HG03354 (cell line): Measurements from ENCODE around the gene RAP1B.

Experiments
- ATAC-seq: cut with Tn5 transposase; IDR thresholded peaks from one replicate; pipeline ENCODE4 v1.9.1; 2021; ENCODE audit warnings: mild to moderate bottlenecking; ENCODE audit not compliant: unreplicated experiment, poor library complexity, severe bottlenecking

The RAP1B gene

DNA sequence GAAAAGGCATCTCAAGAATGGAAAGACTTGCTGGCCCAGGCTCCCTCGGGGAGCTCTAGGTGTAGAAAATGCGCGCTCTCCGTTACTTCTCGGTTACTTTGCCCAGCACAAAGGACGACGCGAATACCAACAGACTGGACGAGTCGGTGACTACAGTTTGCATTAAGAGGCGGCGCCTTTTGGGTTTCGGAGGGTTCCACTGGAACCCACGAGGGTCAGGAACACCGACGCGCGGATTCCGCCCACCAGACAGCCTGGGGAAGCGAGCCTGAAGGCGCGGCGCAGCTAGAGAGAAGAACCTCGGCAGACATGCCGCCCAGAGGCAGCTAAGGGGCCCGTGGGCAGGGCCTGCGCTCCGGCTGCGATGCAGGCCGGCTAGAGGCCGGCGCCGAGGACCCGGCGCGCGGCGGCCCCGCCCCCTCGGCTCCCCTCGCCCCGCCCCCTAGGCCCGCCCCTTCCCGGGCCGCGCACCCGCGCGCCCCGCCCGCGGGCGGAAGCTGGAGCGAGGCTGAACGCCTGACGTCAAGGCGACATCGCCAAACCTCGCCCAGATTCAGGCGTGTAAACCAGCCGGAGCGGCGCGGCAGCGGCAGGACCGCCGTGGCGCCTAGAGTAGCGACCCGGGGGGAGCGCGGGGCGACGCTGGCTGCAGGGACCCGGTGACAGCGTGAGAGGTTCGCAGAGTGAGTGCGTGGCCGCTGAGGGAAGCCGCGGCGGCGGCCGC lies at the start of gene RAP1B:
Gene RAP1B (plus strand): TSS at position 530 of the 724 bp plus-strand sequence. CDS start 37,826 bp downstream, outside the sequence.
- peak; percentile 85 for ATAC-seq

DNA sequence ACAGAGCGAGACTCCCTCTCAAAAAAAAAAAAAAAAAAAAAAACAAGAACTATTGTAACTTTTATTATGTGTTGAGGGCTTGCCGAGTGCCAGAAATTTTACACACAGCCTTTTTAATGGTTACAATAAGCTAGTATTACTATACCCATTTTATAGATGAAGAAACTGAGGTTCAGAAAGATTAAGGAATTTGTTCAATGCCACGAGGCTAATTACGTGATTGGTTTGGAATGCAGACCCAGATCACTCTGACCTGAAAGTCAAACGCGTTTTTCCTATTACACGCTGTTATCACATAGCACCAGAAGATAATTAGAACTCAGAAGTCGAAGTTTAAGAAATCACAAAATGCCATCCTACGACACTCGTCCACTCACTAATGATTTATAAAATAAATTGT lies 48.9 kb upstream of the RAP1B start:
- no peak for ATAC-seq

DNA sequence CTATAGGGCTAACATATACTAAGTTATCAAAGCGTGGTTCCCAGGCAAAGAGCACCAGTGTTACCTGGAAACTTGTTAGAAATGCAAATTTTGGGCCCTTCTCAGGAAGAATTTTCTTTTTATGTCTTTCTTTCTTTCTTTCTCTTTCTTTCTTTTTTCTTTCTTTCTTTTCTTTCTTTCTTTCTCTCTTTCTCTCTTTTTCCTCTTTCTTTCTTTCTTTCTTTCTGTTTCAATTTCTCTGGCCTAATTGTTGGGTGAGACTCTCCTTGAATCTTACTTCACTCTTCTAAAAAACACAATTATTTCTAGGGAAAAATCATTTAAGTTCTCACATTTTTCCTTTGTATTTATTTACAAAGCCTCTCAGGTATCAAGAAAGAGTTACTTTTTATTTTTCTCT lies 46.5 kb upstream of the RAP1B start:
- no peak for ATAC-seq

DNA sequence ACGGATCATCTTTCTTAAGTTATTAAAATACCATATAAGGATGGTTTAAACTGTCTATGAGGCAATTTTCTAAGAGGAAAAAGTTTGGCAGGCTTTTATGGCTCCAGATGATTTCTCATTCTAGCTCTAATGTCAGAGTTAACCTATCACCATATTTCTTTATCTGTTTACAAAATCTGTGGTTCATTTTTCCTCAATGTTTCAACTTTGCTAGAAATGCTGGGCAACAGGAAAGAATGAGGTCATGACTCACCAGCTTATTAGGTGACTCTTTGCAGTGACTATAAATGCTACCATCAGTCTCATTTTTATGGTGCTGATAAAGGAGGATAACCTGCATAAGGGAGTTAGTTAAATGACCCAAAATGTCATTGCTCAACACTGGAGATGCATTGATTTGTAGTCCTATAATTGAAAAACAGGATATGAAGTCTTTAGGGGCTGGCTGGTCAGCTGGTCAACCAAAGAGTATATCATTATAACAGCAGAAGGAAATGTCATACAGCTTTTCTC lies 45.3 kb upstream of the RAP1B start:
- no peak for ATAC-seq

DNA sequence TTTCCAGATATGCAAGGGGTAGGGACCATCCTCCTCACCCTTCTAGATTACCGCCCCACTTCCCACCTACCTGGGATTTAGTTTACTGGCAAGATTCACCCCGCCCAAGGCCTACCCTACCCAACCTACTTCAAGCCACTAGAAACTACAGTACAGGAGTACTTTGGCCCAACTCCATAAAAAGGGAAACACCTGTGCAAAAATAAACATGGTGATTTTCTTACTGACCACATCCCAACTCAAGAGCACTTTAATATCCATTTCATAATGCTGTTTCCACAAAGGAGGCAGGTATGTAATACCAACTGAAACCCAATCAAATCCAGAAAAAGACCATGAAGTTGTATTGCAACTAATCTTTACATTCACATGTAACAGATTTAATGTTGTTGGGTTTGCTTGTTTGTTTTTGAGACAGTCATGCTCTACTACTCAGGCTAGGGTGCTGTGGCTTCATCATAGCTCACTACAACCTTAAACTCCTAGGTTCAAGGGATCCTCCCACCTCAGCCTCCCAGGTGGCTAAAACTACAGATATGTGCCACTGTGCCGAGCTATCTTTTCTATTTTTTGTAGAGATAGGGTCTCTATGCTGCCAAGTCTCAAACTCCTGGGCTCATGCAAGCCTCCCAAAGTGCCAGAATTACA lies 41.7 kb upstream of the RAP1B start:
- ATAC-seq, result no peak

DNA sequence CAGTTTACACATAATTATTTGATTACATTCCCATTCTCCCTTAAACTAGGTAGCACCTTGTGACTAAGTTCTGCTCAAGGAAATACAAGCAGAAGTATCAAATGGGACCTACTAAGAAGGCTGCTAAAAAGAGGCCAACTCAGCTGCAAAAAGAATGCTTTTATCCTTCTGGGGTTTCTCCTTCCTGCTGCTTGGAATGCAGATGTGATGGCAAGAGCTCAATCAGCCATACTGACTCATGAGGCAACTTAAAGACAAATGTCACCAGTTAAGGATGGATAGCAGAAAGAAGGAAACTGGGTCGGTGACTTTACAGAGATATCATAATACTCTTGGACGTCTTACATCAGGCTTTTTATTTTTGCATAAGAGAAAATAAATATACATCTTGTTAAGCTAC lies 38.0 kb upstream of the RAP1B start:
- ATAC-seq, result no peak

DNA sequence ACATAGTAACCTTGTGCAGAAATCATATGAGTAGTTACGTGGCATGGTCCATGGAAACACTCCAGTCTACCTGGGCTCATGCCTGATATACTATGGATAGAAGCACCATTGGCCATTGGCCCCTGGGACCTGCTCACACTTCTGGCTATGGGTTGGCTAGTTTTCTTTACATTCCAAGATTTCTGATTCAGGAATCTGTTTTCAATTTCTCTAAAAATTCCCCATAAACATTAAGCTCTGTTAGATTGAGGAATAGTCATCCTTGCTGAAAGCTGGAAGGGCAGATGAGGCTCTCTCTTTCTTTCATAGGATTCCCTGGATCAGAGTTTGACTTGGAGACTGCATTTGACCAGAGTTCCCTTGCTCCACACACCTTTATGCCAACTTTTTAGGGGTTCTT lies 37.3 kb upstream of the RAP1B start:
- no peak for ATAC-seq

DNA sequence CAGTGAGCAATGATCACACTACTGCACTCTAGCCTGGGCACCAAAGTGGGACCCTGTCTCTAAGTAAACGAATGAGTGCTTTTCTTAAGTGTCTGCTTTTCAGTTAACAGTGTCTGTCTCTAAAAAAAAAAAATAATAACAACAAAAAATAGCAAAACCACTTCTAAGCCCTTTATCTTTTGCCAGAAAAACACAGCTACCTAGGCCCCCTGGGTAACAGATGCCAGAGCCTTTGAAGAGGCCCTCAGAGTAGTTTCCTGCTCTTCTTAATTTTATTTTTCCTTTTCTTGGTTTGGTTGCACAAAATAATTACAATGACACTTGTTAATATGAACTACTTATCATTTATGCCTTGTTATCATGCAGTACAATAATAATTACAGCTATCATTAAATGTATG lies 32.8 kb upstream of the RAP1B start:
- no peak for ATAC-seq

DNA sequence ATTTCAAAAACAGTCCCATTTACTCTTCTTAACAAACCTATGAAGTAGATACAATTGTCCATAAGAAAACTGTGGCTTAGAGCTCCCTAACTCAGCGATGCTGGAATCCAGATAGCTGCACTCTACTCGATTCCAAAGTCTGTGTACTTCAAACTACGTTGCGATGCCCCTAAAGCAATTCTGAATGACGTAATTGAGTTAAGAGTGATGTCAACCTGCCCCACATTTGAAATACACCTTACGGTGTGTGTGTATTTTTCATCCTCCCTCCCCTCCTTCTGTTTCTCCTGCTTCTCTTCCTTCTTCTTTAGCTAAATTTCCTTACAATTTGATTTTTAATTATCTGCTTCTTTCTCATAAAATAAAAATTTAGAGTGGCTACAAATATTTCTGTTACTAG lies 31.9 kb upstream of the RAP1B start:
- ATAC-seq, result no peak

DNA sequence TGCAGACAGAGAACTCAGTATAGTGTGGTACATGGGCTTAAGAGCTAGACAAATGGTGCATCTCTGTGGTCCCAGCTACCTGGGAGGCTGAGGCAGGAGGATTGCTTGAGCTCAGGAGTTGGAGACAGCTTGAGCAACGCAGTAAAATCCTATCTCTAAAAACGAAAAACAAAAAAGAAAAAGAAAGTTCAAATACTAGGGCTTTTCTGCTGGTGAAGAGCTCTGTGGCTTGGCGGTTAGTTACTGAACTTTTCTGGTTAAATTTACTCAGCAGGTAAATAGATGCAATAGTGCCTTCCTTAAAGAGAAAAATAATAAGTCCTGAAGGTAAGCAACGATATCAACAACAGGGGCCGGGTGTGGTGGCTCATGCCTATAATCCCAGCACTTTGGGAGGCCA lies 31.4 kb upstream of the RAP1B start:
- no peak for ATAC-seq

DNA sequence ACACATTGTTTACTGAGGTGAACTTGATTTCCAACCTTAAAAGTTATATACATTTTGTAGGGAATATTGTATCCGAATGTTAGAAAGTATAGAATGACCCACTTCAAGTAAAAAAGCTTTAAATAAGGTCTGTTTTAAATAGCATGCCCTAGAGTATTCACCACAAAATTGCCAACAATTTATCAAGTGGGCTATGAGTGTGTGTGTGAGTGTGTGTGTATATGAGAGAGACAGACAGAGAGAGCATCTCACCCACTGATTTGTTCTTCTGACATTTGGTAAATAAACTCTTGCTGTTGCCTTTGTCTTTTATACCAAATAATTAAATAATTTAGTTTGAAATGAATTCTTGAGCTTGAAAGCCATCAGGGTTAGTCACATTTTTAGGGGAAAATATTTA lies 29.8 kb upstream of the RAP1B start:
- ATAC-seq, result no peak

DNA sequence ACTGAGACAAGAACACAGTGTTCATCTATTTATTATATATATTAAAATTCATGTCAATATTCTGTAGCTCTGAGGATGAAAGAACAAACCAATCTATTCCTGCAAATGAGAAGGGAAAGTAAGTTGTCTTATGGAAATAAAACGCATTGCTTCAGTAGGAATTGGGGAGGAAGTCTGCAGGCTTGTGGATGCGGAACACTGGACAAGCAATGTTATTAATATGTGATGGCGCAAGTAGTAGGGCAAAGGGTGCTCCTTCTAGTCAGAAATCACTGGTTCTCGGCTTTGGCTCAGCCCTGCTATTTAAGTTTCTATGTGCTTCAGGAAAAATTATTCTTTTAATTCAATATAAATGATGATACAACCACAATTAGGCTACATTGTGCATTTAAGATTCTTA lies 28.8 kb upstream of the RAP1B start:
- ATAC-seq, result no peak

DNA sequence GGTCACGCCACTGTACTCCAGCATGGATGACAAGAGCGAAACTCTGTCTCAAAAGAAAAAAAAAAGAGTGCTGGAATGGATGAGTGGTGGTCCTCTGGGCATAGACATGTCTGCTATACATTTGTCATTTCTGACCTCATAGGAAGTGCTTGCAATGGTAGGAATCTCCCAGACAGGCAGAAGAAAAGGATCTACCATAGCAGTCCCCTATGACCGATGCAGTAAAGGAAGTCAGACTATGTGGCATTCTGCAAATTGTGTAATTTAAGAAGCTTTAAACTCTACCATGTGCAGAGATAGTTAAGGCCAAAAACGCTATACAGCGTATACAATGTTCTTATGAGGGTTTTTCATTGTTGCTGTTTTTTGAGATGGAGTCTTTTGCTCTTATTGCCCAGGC lies 24.7 kb upstream of the RAP1B start:
- ATAC-seq, result no peak

DNA sequence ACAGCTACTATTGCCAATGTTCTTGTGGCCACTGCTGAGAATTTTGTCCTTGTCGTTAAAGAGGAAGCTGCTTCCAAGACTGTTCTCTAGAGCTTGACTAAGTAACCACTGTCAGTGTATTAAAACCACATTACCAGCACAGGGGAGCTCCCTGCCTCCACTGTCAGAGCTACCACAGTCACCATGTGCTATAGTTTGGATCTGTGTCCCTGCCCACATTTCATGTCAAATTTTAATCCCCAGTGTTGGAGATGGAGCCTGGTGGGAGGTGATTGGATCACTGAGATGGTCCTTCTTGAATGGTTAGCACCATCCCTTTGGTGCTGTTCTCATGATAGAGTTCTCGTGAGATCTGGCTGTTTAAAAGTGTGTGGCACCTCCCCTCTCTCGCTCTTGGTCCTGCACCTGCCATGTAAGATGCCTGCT lies 23.2 kb upstream of the RAP1B start:
- no peak for ATAC-seq

DNA sequence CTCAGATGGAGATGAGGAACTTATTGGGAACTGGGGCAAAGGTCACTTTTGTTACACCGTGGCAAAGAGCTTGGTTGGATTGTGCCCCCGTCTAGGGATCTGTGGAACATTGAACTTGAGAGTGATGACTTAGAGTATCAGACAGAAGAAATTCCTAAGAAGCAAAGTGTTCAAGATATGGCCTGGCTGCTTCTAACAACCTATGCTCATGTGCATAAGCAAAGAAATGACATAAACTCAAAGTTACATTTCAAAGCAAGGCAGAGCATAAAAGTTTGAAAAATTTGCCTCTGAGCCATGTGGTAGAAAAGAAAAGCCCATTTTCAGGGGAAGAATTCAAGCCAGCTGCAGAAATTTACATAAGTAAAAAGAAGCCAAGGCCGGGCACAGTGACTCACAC lies 21.5 kb upstream of the RAP1B start:
- no peak for ATAC-seq

DNA sequence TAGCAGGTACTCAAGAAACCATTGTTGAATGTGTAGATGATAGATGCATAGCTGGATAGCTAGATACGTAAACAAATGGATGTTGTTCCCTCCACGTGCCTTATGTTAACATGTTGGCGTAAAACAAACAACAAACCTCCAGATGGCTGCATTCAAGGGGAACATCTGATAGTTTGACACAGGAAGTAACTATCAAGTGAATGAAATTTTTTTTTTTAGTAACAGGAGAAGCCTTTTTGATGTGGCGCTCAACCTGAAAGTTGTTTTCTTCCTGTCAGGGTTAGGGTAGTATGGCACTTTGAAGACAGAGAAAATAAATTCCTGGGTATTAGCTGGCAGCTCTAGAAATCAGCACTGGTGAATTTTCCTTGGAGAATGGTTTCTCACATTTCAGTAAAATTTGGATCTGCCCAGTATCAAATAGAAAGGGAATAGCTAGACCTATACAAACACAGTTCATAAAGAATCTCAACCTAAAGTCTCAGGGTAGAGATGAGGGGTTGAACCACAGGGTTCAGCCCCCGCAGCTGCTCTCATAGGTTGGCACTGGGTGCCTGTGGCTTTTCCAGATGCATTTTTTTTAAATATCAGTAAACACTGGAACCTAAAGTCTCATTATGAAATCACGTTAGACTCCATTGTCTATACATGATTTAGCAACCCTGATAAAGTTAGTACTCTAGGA lies 18.8 kb upstream of the RAP1B start:
- peak; percentile 50 for ATAC-seq

DNA sequence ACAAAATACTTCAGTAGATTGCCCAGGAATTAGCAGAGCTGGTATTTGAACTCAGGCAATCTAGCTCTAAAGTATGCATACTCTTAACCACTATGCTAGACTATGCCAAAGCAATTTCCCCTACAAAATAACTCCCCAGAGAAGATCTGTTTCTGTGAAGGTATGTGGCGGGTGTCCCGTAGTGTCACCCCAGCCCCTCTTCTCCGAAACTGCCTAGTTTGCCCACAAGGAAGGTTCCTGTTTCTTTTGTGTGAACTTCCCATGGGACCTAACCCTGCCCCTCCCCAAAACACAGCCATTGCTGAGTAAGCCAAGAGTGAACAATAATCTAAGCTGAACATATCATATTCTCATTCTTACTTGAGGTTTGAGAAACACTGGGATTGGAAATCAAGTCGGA lies 15.5 kb upstream of the RAP1B start:
- no peak for ATAC-seq

DNA sequence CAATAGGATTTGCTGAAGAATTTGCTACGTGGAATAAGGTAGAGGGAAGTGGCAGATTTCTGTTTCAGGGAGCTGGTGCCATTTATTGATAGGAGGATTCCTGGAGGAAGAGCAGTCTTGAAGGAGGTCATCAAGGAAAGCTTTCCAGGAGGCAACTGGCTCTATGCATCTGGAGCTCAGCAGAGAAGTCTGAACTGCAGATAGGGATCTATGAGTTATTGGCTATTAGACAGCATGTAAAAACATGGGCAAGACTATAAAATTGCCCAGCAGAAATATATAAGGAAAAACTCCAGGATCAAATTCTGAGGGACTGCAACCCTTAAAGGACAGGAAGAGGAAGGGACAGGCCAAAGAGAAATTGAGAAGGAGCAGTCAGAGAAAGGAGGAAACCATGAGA lies 8.9 kb upstream of the RAP1B start:
- ATAC-seq, result no peak

DNA sequence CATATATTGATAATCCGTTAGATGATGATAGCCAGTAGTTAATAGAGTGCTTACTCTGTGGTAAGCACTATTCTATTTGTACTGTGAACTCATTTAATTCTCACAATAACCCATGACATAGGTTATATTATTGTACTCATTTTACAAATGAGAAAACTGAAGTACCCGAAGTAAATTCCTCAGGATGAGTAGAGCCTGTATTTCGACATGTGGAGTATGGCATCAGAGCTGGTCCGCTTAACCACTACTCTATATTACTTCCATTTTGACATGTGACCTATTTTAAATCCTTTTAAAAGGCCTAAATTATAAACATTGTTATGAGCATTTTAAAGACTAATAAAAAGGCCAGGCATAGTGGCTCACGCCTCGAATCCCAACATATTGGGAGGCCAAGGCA lies 8.0 kb upstream of the RAP1B start:
- no peak for ATAC-seq

DNA sequence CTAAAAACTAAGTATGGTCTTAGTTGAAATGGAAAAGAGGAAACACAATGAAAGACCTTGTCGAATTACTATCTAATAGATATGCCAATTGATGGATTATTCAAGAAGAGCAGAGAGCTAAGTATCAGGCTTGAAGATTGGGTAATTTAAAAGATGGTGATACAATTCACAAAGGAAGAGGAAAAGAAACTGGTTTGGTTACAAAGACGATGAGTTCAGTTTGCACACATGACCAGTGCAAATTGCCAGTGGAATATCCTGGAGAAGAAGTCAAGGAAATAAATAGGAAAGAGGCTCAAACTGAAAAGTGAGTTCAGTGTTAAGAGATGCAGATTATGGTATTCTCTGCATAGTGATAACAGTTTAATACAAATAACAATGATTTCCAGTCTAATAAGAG lies 2.5 kb upstream of the RAP1B start:
- ATAC-seq, result no peak

DNA sequence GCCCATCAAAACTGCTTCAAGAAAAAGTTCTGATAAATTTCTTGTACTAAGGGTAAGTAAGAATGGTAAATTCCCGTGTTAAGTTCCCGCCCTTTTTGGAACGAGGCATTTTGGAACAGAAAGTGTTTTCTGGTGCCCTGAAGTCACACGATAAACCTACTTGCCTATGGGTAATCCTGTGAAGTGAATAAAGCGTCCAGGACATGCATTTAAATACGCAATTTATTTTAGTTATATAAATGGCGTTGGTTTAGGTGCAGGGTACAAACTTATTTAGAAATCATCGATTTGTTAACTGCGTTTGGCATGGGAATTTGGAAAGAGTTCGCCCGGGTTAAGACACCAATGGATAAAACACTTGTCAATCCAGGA lies 715 bp upstream of the RAP1B start:
- no peak for ATAC-seq
